ENCODE results near the gene VPS36.
"Not testable (repeated sequence)": the region's sequence is repeated elsewhere in the genome, so short reads cannot be mapped to it uniquely, and the experiment has no call there.

Gene VPS36

GRCh38 chr13:52374389-52374788 is 76.0 kb downstream of the VPS36 start:
- DNase-seq, result no peak

- not testable (repeated sequence) for DNase-seq
Observed at GRCh38 chr13:52373277-52373676, 77.2 kb downstream of the VPS36 start.

- DNase-seq, result no peak
Observed at GRCh38 chr13:52371736-52372247, 78.6 kb downstream of the VPS36 start.

- DNase-seq, result no peak
Observed at GRCh38 chr13:52366291-52366690, 84.1 kb downstream of the VPS36 start.
